ENCODE data around the gene VCPKMT. TPM values are rescaled to one million over a fixed set of nuclear protein-coding genes. Genes with fewer than 3 reads are reported as not detected.

VCPKMT gene
- 1 to 10 TPM in 3 of 4 donors, under 1 TPM in 1; 0.69 to 8.2 (median 4.9) TPM for total RNA-seq

GRCh38 chr14:50116181-50116956, at the start of gene VCPKMT:
VCPKMT (minus strand) TSS chr14:50116572; CDS start chr14:50116552, 20 bp downstream.
- peaks cover 0 to 31% (median 8%) of the 10 kb centered on the region in 3 donors for H3K4me1 ChIP-seq
- peak; percentile 77 for TF ChIP-seq POLR2A (IDR thresholded peaks at IDR 0.05)
- peak; percentile 95 for TF ChIP-seq POLR2AphosphoS5 (IDR thresholded peaks at IDR 0.05)
- no peak for TF ChIP-seq EP300 (IDR thresholded peaks at IDR 0.05)
- TF ChIP-seq CTCF (IDR thresholded peaks at IDR 0.05), result no peak
- no peaks in the 10 kb centered on the region for H3K27me3 ChIP-seq
- ATAC-seq, result peak; percentile 99
- no peaks in the 10 kb centered on the region for H3K9me3 ChIP-seq
- peak within 1 kb of the TSS; percentile 71 to 96 for H3K4me3 ChIP-seq
- H3K36me3 ChIP-seq, result peaks cover 0 to 64% of the 10 kb centered on the region in 2 donors
- H3K27ac ChIP-seq, result peak within 1 kb of the TSS; percentile 81 to 91 (median 84)
- WGBS, 2 donors (ENCODE audit: low coverage in 1 of 2), result 0 to 1% methylated on average over 3 to 11 of the region's 63 CpGs

GRCh38 chr14:50156111-50156510, 39.7 kb upstream of the VCPKMT start:
- no peak overlapping the region for H3K27ac ChIP-seq
- ATAC-seq, result no peak
- WGBS, 2 donors (ENCODE audit: low coverage in 1 of 2), result 92% methylated on average over 4 of the region's 4 CpGs
- H3K4me3 ChIP-seq, result no peak overlapping the region
- no peaks in the 10 kb centered on the region for H3K27me3 ChIP-seq
- H3K36me3 ChIP-seq, result peaks cover 0 to 94% of the 10 kb centered on the region in 2 donors
- TF ChIP-seq POLR2AphosphoS5 (IDR thresholded peaks at IDR 0.05) (no peak), CTCF (IDR thresholded peaks at IDR 0.05) (no peak), POLR2A (IDR thresholded peaks at IDR 0.05) (no peak), EP300 (IDR thresholded peaks at IDR 0.05) (no peak)
- H3K4me1 ChIP-seq, result no peaks in the 10 kb centered on the region
- H3K9me3 ChIP-seq, result no peaks in the 10 kb centered on the region

GRCh38 chr14:50148799-50149198, 32.4 kb upstream of the VCPKMT start:
- ATAC-seq, result no peak
- Histone ChIP-seq H3K36me3 (peaks cover 3 to 95% of the 10 kb centered on the region in 2 donors), H3K9me3 (no peaks in the 10 kb centered on the region), H3K27me3 (no peaks in the 10 kb centered on the region), H3K4me1 (no peaks in the 10 kb centered on the region), H3K4me3 (no peak overlapping the region), H3K27ac (no peak overlapping the region)
- no peak for TF ChIP-seq CTCF (IDR thresholded peaks at IDR 0.05)
- TF ChIP-seq EP300 (IDR thresholded peaks at IDR 0.05), result no peak
- TF ChIP-seq POLR2A (IDR thresholded peaks at IDR 0.05), result no peak
- TF ChIP-seq POLR2AphosphoS5 (IDR thresholded peaks at IDR 0.05), result no peak
- 91 to 100% methylated on average over 1 to 4 of the region's 4 CpGs for WGBS, 2 donors (ENCODE audit: low coverage in 1 of 2)

GRCh38 chr14:50139192-50139591, 22.8 kb upstream of the VCPKMT start:
- Histone ChIP-seq H3K27me3 (no peaks in the 10 kb centered on the region), H3K27ac (no peak overlapping the region), H3K4me1 (no peaks in the 10 kb centered on the region), H3K9me3 (no peaks in the 10 kb centered on the region), H3K36me3 (peaks cover 0 to 42% of the 10 kb centered on the region in 2 donors), H3K4me3 (no peak overlapping the region)
- TF ChIP-seq EP300 (IDR thresholded peaks at IDR 0.05), result no peak
- no peak for TF ChIP-seq CTCF (IDR thresholded peaks at IDR 0.05)
- TF ChIP-seq POLR2AphosphoS5 (IDR thresholded peaks at IDR 0.05), result no peak
- no peak for TF ChIP-seq POLR2A (IDR thresholded peaks at IDR 0.05)
- 95 to 100% methylated on average over 3 of the region's 3 CpGs for WGBS, 2 donors (ENCODE audit: low coverage in 1 of 2)
- no peak for ATAC-seq

GRCh38 chr14:50127802-50128201, 11.4 kb upstream of the VCPKMT start:
- 82 to 90% methylated on average over 2 of the region's 2 CpGs for WGBS, 2 donors (ENCODE audit: low coverage in 1 of 2)
- ATAC-seq, result no peak

More at GRCh38 chr14:50127802-50128201, 11.4 kb upstream of the VCPKMT start:
- Histone ChIP-seq H3K4me3 (no peak overlapping the region), H3K27me3 (no peaks in the 10 kb centered on the region), H3K4me1 (no peaks in the 10 kb centered on the region), H3K36me3 (peaks cover 3 to 87% of the 10 kb centered on the region in 2 donors), H3K9me3 (no peaks in the 10 kb centered on the region), H3K27ac (no peak overlapping the region)
- no peak for TF ChIP-seq POLR2AphosphoS5 (IDR thresholded peaks at IDR 0.05)
- TF ChIP-seq CTCF (IDR thresholded peaks at IDR 0.05), result no peak
- no peak for TF ChIP-seq EP300 (IDR thresholded peaks at IDR 0.05)
- TF ChIP-seq POLR2A (IDR thresholded peaks at IDR 0.05), result no peak
